ENCODE results near the gene EMP2.

Gene EMP2

DNA sequence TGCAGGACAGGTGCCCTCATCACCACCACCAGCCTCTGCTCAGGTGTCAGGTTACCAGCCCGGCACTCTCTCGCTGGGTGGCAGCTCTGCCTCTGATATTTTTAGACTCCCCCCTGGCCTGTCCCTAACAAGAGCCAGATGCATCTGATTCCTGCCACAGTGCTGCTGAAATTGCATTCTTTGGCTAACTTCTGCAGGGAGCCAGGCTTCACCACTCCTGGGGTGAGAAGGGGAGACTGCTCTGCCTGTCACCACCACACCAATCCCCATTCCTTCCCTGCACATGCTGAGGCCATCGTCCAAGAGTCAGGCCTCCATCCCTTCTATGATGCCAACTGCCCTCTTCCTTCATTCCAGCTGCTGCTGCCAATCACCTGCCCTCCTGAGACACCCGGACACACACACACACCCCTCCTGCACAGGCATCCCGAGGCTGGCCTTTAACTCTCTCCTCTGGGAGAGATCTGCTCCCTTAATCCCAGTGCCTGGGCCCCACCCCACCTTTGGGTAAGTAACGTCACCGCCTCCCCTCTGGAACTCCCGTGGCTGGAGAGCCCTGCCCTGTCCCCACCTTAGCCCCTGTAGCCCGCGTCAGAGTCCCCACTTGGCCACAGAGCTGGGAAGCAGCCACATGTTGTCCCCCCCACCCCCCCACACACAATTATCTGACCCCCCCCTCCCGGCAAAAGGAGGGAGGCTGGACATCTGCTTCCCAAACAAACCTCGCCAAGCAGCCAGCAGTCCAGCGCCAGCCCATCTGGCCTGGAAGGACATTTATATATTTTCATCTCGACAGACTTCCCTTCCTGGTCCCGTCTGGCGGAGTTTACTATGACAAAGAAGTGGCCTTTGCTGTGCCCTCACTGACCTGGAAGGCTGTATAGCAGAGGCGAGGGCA lies 2.8 kb downstream of the EMP2 start:
- Histone ChIP-seq H3K4me3 (ENCODE audit: control insufficient read depth in 1 of 7, extremely low read depth in 1 of 7, insufficient read depth in 4 of 7, low read depth in 2 of 7, low read length in 6 of 7) (no peak overlapping the region), H3K4me1 (ENCODE audit: control extremely low read depth in 1 of 4, control insufficient read depth in 4 of 4, insufficient read depth in 4 of 4, low read length in 3 of 4) (peaks cover 0 to 21% (median 10%) of the 10 kb centered on the region in 4 experiments)

DNA sequence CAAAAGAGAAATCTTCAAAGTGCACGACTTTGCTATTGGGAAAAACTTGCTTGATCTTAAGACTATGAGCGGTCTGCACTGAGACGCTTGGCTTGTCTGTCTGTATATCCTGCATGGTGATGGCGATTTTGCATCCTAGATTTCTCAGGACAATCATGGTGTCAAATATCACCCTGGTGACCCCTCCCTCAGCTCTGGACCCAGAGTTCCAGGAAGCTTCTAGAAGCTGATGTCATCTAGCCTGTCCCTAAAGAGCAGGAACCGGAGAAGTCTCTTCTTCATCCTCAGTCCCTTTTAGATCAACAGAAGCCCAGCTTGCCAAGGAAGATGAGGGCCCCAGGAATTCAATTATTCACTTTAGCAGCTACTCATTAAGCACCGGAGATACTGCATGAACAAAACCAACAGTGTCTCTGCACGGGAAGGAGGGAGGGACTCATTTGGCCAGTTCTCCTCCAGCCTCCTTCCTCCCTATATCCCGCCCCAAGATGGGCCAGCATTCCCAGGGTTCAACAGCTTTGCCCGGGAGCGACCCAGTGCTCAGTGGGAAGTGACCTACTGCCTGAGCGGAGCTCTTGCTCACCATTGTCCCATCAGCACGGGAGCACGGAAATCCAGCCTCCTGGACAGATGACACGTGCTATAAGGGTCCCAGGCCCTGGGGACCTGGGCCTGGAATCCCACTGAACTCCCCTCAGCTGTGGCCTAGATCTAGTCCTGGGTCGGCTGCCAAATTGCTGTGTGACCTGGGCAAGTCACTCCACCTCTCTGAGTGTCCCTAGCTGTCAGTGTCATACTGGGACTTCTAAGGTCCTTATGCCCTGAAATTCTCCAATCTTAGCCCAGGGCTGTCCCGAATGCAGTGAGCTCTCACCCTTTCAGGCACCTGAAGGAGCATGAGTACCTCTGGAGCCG lies 3.8 kb downstream of the EMP2 start:
- Histone ChIP-seq H3K4me3 (ENCODE audit: control insufficient read depth in 1 of 7, extremely low read depth in 1 of 7, insufficient read depth in 4 of 7, low read depth in 2 of 7, low read length in 6 of 7) (no peak overlapping the region), H3K36me3 (ENCODE audit: control insufficient read depth in 4 of 4, insufficient read depth in 4 of 4, low read length in 3 of 4) (no peaks in the 10 kb centered on the region), H3K27me3 (replicated peaks in 2 of 5; ENCODE audit: control insufficient read depth in 4 of 5, insufficient read depth in 5 of 5, low read length in 4 of 5) (peaks cover 0 to 40% (median 19%) of the 10 kb centered on the region in 5 experiments), H3K27ac (ENCODE audit: insufficient read depth in 1 of 2, low read depth in 1 of 2, low read length in 2 of 2, poor library complexity in 1 of 2, severe bottlenecking in 2 of 2) (no peak overlapping the region), H3K4me1 (ENCODE audit: control extremely low read depth in 1 of 4, control insufficient read depth in 4 of 4, insufficient read depth in 4 of 4, low read length in 3 of 4) (peaks cover 0 to 21% (median 10%) of the 10 kb centered on the region in 4 experiments), H3K9me3 (ENCODE audit: control extremely low read depth in 1 of 5, control insufficient read depth in 4 of 5, insufficient read depth in 2 of 5, low read depth in 1 of 5, low read length in 4 of 5) (no peaks in the 10 kb centered on the region)
- ChIA-PET POLR2A (no interaction called here), CTCF (no interaction called here)
- 96% methylated on average over 11 of the region's 17 CpGs for WGBS (ENCODE audit: insufficient coverage)
- no peak for DNase-seq

More for the DNA sequence above, 2.8 kb downstream of the EMP2 start:
- ChIA-PET CTCF (no interaction called here), POLR2A (no interaction called here)
- DNase-seq: no peak
- H3K36me3 ChIP-seq (ENCODE audit: control insufficient read depth in 4 of 4, insufficient read depth in 4 of 4, low read length in 3 of 4): no peaks in the 10 kb centered on the region
- whole genome bisulfite sequencing (ENCODE audit: insufficient coverage): 95% methylated on average over 10 of the region's 17 CpGs
- peaks cover 0 to 48% (median 25%) of the 10 kb centered on the region in 5 experiments for H3K27me3 ChIP-seq (replicated peaks in 2 of 5; ENCODE audit: control insufficient read depth in 4 of 5, insufficient read depth in 5 of 5, low read length in 4 of 5)
- no peaks in the 10 kb centered on the region for H3K9me3 ChIP-seq (ENCODE audit: control extremely low read depth in 1 of 5, control insufficient read depth in 4 of 5, insufficient read depth in 2 of 5, low read depth in 1 of 5, low read length in 4 of 5)
- no peak overlapping the region for H3K27ac ChIP-seq (ENCODE audit: insufficient read depth in 1 of 2, low read depth in 1 of 2, low read length in 2 of 2, poor library complexity in 1 of 2, severe bottlenecking in 2 of 2)

DNA sequence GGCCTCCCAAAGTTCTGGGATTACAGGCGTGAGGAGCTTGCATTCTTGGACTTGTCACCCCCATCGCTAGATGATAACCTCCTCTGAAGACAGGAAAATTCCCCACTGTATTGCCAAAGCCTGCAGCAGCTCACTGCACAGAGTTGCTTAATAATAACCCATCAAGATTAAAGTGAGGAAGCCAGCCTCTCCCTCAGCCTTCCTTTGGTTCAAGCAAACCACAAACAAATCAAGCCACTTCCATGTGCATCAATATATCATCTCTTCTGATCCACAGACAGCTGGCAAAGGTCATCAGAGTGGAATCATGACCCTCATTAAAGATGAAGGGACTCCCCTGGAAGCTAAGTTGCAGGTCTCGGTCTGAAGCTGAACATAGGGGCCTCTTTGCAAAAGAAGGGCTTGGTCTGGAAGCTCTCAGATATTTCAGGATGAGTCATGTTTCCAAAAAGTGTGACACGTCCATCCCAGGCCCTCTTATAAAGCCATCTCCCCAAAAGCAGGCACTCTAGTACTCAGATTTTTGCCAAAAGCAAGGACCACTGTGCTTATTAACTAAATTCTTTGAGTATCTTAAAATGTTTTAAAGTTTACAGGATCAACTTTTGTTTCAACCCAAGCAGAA lies 4.8 kb downstream of the EMP2 start:
- Histone ChIP-seq H3K27me3 (replicated peaks in 2 of 5; ENCODE audit: control insufficient read depth in 4 of 5, insufficient read depth in 5 of 5, low read length in 4 of 5) (peaks cover 0 to 31% (median 13%) of the 10 kb centered on the region in 5 experiments), H3K9me3 (ENCODE audit: control extremely low read depth in 1 of 5, control insufficient read depth in 4 of 5, insufficient read depth in 2 of 5, low read depth in 1 of 5, low read length in 4 of 5) (no peaks in the 10 kb centered on the region), H3K4me1 (ENCODE audit: control extremely low read depth in 1 of 4, control insufficient read depth in 4 of 4, insufficient read depth in 4 of 4, low read length in 3 of 4) (peaks cover 0 to 16% (median 9%) of the 10 kb centered on the region in 4 experiments), H3K36me3 (ENCODE audit: control insufficient read depth in 4 of 4, insufficient read depth in 4 of 4, low read length in 3 of 4) (no peaks in the 10 kb centered on the region), H3K4me3 (ENCODE audit: control insufficient read depth in 1 of 7, extremely low read depth in 1 of 7, insufficient read depth in 4 of 7, low read depth in 2 of 7, low read length in 6 of 7) (no peak overlapping the region), H3K27ac (ENCODE audit: insufficient read depth in 1 of 2, low read depth in 1 of 2, low read length in 2 of 2, poor library complexity in 1 of 2, severe bottlenecking in 2 of 2) (no peak overlapping the region)
- ChIA-PET POLR2A (no interaction called here), CTCF (no interaction called here)
- 43% methylated on average over 3 of the region's 4 CpGs for WGBS (ENCODE audit: insufficient coverage)
- DNase-seq: peak in 1 of 3 donors; percentile 9

DNA sequence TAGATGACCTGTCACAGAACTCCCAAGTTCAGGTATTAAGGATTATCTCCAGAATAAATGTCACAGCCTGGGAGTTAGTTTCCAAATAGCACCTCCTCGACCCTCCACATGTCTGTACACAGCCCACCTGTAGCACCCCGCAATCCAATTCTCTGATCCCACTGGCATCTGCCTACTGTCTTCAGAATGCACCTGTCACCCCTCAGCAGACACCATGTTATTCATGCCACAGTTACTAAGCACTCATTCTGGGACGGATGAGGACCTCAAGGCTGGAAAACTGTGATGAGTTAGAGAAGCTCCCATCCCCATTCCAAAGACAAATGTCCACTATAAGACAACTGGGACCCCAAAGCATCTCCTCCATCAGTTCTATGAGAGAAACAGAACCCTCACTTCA lies 7.8 kb downstream of the EMP2 start:
- no peak overlapping the region for H3K27ac ChIP-seq (ENCODE audit: insufficient read depth in 1 of 2, low read depth in 1 of 2, low read length in 2 of 2, poor library complexity in 1 of 2, severe bottlenecking in 2 of 2)
- CTCF ChIA-PET: no interaction called here
- WGBS (ENCODE audit: insufficient coverage): 89% methylated on average over 3 of the region's 3 CpGs
- POLR2A ChIA-PET: no interaction called here
- no peaks in the 10 kb centered on the region for H3K36me3 ChIP-seq (ENCODE audit: control insufficient read depth in 4 of 4, insufficient read depth in 4 of 4, low read length in 3 of 4)
- no peak for DNase-seq
- H3K9me3 ChIP-seq (ENCODE audit: control extremely low read depth in 1 of 5, control insufficient read depth in 4 of 5, insufficient read depth in 2 of 5, low read depth in 1 of 5, low read length in 4 of 5): no peaks in the 10 kb centered on the region
- H3K4me1 ChIP-seq (ENCODE audit: control extremely low read depth in 1 of 4, control insufficient read depth in 4 of 4, insufficient read depth in 4 of 4, low read length in 3 of 4): peaks cover 0 to 5% (median 0%) of the 10 kb centered on the region in 4 experiments
- peaks cover 0 to 5% (median 0%) of the 10 kb centered on the region in 5 experiments for H3K27me3 ChIP-seq (replicated peaks in 2 of 5; ENCODE audit: control insufficient read depth in 4 of 5, insufficient read depth in 5 of 5, low read length in 4 of 5)
- H3K4me3 ChIP-seq (ENCODE audit: control insufficient read depth in 1 of 7, extremely low read depth in 1 of 7, insufficient read depth in 4 of 7, low read depth in 2 of 7, low read length in 6 of 7): no peak overlapping the region

DNA sequence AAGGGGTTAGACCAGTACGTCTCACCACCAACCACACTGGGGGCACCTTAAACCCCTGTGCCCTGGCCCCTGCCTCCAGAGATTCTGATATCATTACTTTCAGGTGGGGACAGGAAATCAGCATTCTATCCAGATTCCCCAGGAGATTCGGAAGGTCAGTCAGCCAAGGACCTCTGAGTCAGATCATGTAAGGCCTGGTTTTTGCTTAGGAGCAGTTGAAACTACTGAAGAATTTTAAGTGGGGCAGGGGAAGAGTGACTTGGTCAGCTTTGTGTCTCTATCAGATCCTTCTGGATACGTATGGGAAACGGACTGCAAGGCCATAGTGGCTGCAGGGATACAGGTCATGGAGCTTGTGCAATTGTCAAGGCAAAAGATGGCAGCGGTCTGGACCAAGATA lies 9.0 kb downstream of the EMP2 start:
- ChIA-PET POLR2A (no interaction called here), CTCF (interaction anchor here (0.6 to 1.9 kb wide), 2 partner anchors 11 to 316 kb away, joined by 5 read pairs; no protein-coding TSS in a partner anchor)
- 78% methylated on average over 5 of the region's 5 CpGs for WGBS (ENCODE audit: insufficient coverage)

DNA sequence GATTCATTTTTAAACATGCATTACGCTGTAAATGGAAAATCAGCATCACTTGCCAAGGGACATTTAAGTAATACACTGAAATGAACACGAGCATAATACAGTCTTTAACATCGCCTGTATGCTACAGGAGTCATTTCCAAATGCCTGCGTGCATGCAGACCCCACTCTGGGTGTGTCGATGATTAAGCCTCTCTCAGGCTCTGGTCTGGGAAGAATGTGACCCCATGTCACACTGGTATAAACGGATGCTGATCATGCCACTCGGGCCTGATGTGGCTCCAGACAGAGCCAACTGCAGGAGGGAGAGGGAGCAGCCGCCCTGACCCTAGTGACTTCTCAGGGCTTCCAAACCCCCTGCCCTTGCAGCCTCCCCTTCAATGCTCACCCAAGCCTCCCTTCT lies 10.8 kb downstream of the EMP2 start:
- DNase-seq: no peak
- WGBS (ENCODE audit: insufficient coverage): 94% methylated on average over 7 of the region's 8 CpGs
- ChIA-PET POLR2A (no interaction called here), CTCF (interaction anchor here (1.9 kb wide), 1 partner anchor 10 kb away, joined by 5 read pairs; no protein-coding TSS in a partner anchor)
- Histone ChIP-seq H3K36me3 (ENCODE audit: control insufficient read depth in 4 of 4, insufficient read depth in 4 of 4, low read length in 3 of 4) (no peaks in the 10 kb centered on the region), H3K4me3 (ENCODE audit: control insufficient read depth in 1 of 7, extremely low read depth in 1 of 7, insufficient read depth in 4 of 7, low read depth in 2 of 7, low read length in 6 of 7) (no peak overlapping the region), H3K9me3 (ENCODE audit: control extremely low read depth in 1 of 5, control insufficient read depth in 4 of 5, insufficient read depth in 2 of 5, low read depth in 1 of 5, low read length in 4 of 5) (no peaks in the 10 kb centered on the region), H3K27ac (ENCODE audit: insufficient read depth in 1 of 2, low read depth in 1 of 2, low read length in 2 of 2, poor library complexity in 1 of 2, severe bottlenecking in 2 of 2) (no peak overlapping the region), H3K4me1 (ENCODE audit: control extremely low read depth in 1 of 4, control insufficient read depth in 4 of 4, insufficient read depth in 4 of 4, low read length in 3 of 4) (peaks cover 0 to under 1% (median 0%) of the 10 kb centered on the region in 4 experiments), H3K27me3 (replicated peaks in 2 of 5; ENCODE audit: control insufficient read depth in 4 of 5, insufficient read depth in 5 of 5, low read length in 4 of 5) (no peaks in the 10 kb centered on the region)

More for the DNA sequence above, 9.0 kb downstream of the EMP2 start:
- no peak overlapping the region for H3K27ac ChIP-seq (ENCODE audit: insufficient read depth in 1 of 2, low read depth in 1 of 2, low read length in 2 of 2, poor library complexity in 1 of 2, severe bottlenecking in 2 of 2)
- H3K9me3 ChIP-seq (ENCODE audit: control extremely low read depth in 1 of 5, control insufficient read depth in 4 of 5, insufficient read depth in 2 of 5, low read depth in 1 of 5, low read length in 4 of 5): no peaks in the 10 kb centered on the region
- H3K4me3 ChIP-seq (ENCODE audit: control insufficient read depth in 1 of 7, extremely low read depth in 1 of 7, insufficient read depth in 4 of 7, low read depth in 2 of 7, low read length in 6 of 7): no peak overlapping the region
- H3K27me3 ChIP-seq (replicated peaks in 2 of 5; ENCODE audit: control insufficient read depth in 4 of 5, insufficient read depth in 5 of 5, low read length in 4 of 5): no peaks in the 10 kb centered on the region
- H3K36me3 ChIP-seq (ENCODE audit: control insufficient read depth in 4 of 4, insufficient read depth in 4 of 4, low read length in 3 of 4): no peaks in the 10 kb centered on the region
- peaks cover 0 to 5% (median 0%) of the 10 kb centered on the region in 4 experiments for H3K4me1 ChIP-seq (ENCODE audit: control extremely low read depth in 1 of 4, control insufficient read depth in 4 of 4, insufficient read depth in 4 of 4, low read length in 3 of 4)
- DNase-seq: no peak

Measured in common myeloid progenitor, CD34-positive (primary cell).